ENCODE results near the gene UGP2.
"Not testable (repeated sequence)": the region's sequence is repeated elsewhere in the genome, so short reads cannot be mapped to it uniquely, and the experiment has no call there.

Gene UGP2

DNA sequence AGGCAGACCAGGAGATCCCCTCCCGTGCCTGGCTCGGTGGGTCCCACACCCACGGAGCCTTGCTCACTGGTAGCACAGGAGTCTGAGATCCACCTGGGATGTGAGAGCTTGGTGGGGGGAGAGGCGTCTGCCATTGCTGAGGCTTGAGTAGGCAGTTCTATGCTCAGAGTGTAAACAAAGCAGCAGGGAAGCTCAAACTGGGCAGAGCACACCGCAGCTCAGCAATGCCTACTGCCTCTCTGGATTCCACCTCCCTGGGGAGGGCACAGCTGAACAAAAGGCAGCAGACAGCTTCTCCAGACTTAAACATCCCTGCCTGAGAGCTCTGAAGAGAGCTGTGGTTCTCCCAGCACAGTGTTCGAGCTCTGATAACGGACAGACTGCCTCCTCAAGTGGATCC lies 85.1 kb downstream of the UGP2 start:
- TF ChIP-seq, protein P1, sequence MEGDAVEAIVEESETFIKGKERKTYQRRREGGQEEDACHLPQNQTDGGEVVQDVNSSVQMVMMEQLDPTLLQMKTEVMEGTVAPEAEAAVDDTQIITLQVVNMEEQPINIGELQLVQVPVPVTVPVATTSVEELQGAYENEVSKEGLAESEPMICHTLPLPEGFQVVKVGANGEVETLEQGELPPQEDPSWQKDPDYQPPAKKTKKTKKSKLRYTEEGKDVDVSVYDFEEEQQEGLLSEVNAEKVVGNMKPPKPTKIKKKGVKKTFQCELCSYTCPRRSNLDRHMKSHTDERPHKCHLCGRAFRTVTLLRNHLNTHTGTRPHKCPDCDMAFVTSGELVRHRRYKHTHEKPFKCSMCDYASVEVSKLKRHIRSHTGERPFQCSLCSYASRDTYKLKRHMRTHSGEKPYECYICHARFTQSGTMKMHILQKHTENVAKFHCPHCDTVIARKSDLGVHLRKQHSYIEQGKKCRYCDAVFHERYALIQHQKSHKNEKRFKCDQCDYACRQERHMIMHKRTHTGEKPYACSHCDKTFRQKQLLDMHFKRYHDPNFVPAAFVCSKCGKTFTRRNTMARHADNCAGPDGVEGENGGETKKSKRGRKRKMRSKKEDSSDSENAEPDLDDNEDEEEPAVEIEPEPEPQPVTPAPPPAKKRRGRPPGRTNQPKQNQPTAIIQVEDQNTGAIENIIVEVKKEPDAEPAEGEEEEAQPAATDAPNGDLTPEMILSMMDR (IDR thresholded peaks at IDR 0.05; ENCODE audit: low read depth, low read length), result no peak
- no peak for TF ChIP-seq MYC (IDR thresholded peaks at IDR 0.05; ENCODE audit: low read depth, low read length)
- TF ChIP-seq MAX (IDR thresholded peaks at IDR 0.05; ENCODE audit: low read depth, low read length), result no peak
- DNase-seq (ENCODE audit: low read depth), result no peak
- H3K4me3 ChIP-seq (ENCODE audit: low read depth, low read length), result no peak overlapping the region

- DNase-seq (ENCODE audit: low read depth); H3K4me3 ChIP-seq (ENCODE audit: low read depth, low read length): not testable (repeated sequence)
Observed at GRCh38 chr2:63932104-63932503, 90.4 kb downstream of the UGP2 start.
